Measurements from ENCODE around the gene OR4C12. TPM values are rescaled to one million over a fixed set of nuclear protein-coding genes. Genes with fewer than 3 reads are reported as not detected.
"Not testable (repeated sequence)": the region's sequence is repeated elsewhere in the genome, so short reads cannot be mapped to it uniquely, and the experiment has no call there.

The OR4C12 gene
- not detected for polyA plus RNA-seq (ENCODE audit: low read depth in 6 of 6)

DNA sequence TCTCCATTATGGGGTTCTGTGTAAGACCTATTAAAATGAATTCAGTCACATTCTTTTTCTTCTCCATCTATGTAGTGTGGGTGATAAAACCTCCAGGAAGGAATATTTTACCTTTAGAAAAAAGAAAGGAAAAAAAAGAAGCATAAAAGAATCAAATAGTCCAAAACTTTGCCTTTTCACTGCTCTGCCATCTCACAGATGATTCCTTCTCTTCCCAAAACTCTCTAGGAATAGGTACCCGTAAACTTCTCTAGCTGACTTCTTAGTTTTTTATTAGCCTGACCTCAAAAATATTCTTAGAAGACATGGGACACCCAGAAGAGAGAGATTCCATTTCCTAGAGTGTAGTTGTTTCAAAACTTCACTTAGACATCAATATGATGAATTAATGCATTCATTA, at the start of gene OR4C12:
Gene OR4C12, minus strand, starts transcription at position 101 of the 400 bp plus-strand sequence. Its CDS starts 34 bp downstream, at position 67.
- DNase-seq; H3K4me3 Mint-ChIP-seq; H3K27me3 Mint-ChIP-seq; H3K4me1 Mint-ChIP-seq; ATAC-seq (ENCODE audit: low read depth in 2 of 2); H3K36me3 Mint-ChIP-seq: not testable (repeated sequence)
- Mint-ChIP-seq H3K27ac (peak within 1 kb of the TSS in 1 of 6 donors; percentile 39), H3K9me3 (peaks cover 0 to 17% (median 5%) of the 10 kb centered on the region in 7 donors)

DNA sequence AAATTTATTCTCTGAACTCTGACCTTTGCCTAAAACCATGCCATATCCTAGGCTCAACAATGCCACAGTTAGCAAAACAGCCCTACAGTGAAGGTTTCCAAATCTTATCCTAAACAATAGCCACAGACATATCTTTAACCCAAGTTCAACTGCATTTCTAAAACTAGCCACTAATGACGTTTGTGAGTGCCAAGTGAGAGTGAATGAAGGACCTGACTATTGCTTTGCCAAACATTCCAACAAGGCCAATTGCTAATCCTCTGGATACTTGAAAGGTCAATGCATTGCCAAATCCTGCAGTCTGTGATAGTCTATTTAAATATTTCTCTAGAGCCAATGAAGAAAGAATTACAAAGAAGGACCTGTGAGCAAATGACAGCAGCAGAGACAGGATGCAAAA, 47.9 kb upstream of the OR4C12 start:
- H3K4me3 Mint-ChIP-seq, result no peak overlapping the region
- H3K4me1 Mint-ChIP-seq, result no peaks in the 10 kb centered on the region
- no peaks in the 10 kb centered on the region for H3K36me3 Mint-ChIP-seq
- ATAC-seq (ENCODE audit: low read depth in 2 of 2), result no peak
- H3K27me3 Mint-ChIP-seq, result no peaks in the 10 kb centered on the region
- H3K9me3 Mint-ChIP-seq, result peaks cover 4 to 22% (median 13%) of the 10 kb centered on the region in 7 donors
- no peak overlapping the region for H3K27ac Mint-ChIP-seq
- no peak for DNase-seq

DNA sequence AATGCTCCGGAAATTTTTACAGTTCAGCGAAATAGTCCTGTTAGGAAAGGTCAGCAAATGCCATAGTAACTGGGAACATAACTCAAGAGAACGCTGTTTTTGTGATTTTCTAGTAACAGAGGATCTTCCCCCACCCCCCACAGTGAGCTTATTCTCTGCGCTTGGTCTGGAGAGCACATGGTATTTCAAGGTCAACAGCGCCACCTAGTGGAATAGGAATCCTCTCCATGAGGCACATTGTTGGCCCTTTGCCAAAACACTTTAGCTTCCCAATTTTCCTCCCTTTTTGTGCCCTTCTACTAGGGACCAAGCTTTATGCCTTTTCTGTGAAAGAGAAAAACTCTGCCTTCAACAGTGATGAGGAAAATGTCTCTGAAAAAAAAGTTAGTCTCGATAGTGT, 13.2 kb upstream of the OR4C12 start:
- no peak overlapping the region for H3K4me3 Mint-ChIP-seq
- DNase-seq, result peak; percentile 0
- H3K27me3 Mint-ChIP-seq, result no peaks in the 10 kb centered on the region

DNA sequence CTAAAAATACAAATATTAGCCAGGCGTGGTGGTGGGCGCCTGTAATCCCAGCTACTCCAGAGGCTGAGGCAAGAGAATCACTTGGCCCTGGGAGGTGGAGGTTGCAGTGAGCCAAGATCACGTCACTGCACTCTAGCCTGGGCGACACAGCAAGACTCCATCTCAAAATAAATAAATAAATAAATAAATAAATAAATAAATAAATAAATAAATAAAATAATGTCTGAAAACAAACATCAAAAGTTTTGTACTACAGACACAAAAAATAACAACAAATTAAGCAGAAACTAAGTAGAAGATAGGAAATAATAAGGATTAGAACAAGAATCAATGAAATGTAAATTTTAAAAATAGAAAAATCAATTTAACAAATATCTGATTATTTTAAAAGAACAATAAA, 8.9 kb downstream of the OR4C12 start:
- H3K4me1 Mint-ChIP-seq; H3K27me3 Mint-ChIP-seq; H3K4me3 Mint-ChIP-seq; DNase-seq; ATAC-seq (ENCODE audit: low read depth in 2 of 2); H3K36me3 Mint-ChIP-seq; H3K27ac Mint-ChIP-seq: not testable (repeated sequence)
- H3K9me3 Mint-ChIP-seq, result peaks cover 3 to 13% (median 8%) of the 10 kb centered on the region in 7 donors

More for the DNA sequence above, 13.2 kb upstream of the OR4C12 start:
- H3K36me3 Mint-ChIP-seq, result no peaks in the 10 kb centered on the region
- no peak overlapping the region for H3K27ac Mint-ChIP-seq
- no peak for ATAC-seq (ENCODE audit: low read depth in 2 of 2)
- H3K9me3 Mint-ChIP-seq, result peaks cover 4 to 20% (median 9%) of the 10 kb centered on the region in 7 donors
- no peaks in the 10 kb centered on the region for H3K4me1 Mint-ChIP-seq

GRCh38 chr11:49952091-49952490, 30.2 kb downstream of the OR4C12 start, which contains the start of gene OR4C13:
OR4C13 (plus strand) TSS chr11:49952391; CDS start chr11:49952423, 32 bp downstream.
- Mint-ChIP-seq H3K4me1 (no peaks in the 10 kb centered on the region), H3K27me3 (no peaks in the 10 kb centered on the region), H3K27ac (peak within 1 kb of the TSS in 1 of 6 donors; percentile 28), H3K36me3 (no peaks in the 10 kb centered on the region), H3K9me3 (peaks cover 4 to 17% (median 7%) of the 10 kb centered on the region in 7 donors), H3K4me3 (no peak within 1 kb of the TSS)
- no peak for DNase-seq
- ATAC-seq (ENCODE audit: low read depth in 2 of 2), result no peak

DNA sequence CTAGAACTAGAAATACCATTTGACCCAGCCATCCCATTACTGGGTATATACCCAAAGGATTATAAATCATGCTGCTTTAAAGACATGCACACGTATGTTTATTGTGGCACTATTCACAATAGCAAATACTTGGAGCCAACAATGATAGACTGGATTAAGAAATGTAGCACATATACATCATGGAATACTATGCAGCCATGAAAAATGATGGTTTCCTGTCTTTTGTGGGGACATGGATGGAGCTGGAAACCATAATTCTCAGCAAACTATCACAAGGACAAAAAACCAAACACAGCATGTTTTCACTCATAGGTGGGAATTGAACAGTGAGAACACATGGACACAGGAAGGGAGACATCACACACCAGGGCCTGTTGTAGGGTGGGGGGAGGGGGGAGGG, 33.6 kb downstream of the OR4C12 start:
- ATAC-seq (ENCODE audit: low read depth in 2 of 2), result not testable (repeated sequence)

More for the DNA sequence above, 33.6 kb downstream of the OR4C12 start:
- H3K4me3 Mint-ChIP-seq, DNase-seq, H3K36me3 Mint-ChIP-seq, H3K27ac Mint-ChIP-seq, H3K27me3 Mint-ChIP-seq, H3K4me1 Mint-ChIP-seq: not testable (repeated sequence)
- peaks cover 9 to 25% (median 10%) of the 10 kb centered on the region in 7 donors for H3K9me3 Mint-ChIP-seq

Other genes starting within 250 kb of the OR4C12 start
- gene OR4C13, start 30.1 kb downstream of the OR4C12 start, polyA plus RNA-seq (ENCODE audit: low read depth in 6 of 6), result not detected
- not detected for gene OR4C45, start 50.3 kb upstream of the OR4C12 start, polyA plus RNA-seq (ENCODE audit: low read depth in 6 of 6)

Data from naive B cell (primary cell).